A549 (cell line): ENCODE measurements around the gene LYPLA2.

ENCODE experiments used
- EP300 ChIP-seq, 2 experiments: fragments of >200 bp; sonication (Bioruptor Twin); formaldehyde crosslinking; IDR thresholded peaks; 2 replicates in 1 of 2; 3 replicates in 1 of 2; pipeline ENCODE4 v1.6.1; 2016 to 2017
- HDAC2 ChIP-seq: fragments of 200-600 bp; sonication (generic); IDR thresholded peaks from 2 replicates; pipeline ENCODE4 v1.6.1; 2016
- MYC ChIP-seq: IDR thresholded peaks from 2 replicates; pipeline ENCODE4 v1.6.1; 2012; ENCODE audit warnings: mild to moderate bottlenecking, inconsistent platforms, low read length, improper control_type of control experiment, borderline replicate concordance
- NR3C1 ChIP-seq: fragments of >200 bp; sonication (Bioruptor Twin); formaldehyde crosslinking; IDR thresholded peaks from 3 replicates; pipeline ENCODE4 v1.6.1; 2017
- ZFP36 ChIP-seq: fragments of 450-650 bp; IDR thresholded peaks from 2 replicates; pipeline ENCODE4 v1.6.1; 2014; ENCODE audit warnings: borderline replicate concordance; ENCODE audit not compliant: partially characterized antibody
- TF ChIP-seq, protein P1 (sequence below): fragments of >200 bp; sonication (Bioruptor Twin); formaldehyde crosslinking; IDR thresholded peaks from 3 replicates; pipeline ENCODE4 v1.5.1; 2016
- TF ChIP-seq, protein P2 (sequence below): IDR thresholded peaks from 2 replicates; pipeline ENCODE4 v1.6.1; 2012

DNA sequence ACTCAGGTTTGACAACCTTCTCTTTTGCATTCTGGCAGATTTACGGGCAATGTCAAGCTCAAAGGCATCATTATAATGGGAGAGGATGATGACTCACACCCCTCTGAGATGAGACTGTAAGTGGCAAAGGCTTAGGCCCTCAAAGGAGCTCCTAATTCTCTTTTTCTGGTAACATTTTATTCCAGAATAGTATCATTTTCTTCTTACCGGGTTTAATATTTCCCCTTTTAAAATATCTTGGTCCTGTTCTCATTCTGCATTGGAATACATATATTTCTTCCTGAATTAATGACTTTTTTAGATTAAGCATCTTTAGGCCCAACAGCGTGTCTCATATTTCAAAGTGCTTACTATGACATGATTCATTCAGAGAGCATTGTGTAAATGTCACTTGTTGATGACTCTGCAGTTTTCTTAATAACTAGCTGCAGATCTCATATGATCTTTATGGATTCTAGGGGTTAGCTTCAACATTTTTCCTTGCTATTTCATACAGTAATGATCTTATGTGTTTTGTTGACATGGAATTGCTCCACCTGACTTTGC, 11.0 kb upstream of the LYPLA2 start:
- TF ChIP-seq, protein P1, sequence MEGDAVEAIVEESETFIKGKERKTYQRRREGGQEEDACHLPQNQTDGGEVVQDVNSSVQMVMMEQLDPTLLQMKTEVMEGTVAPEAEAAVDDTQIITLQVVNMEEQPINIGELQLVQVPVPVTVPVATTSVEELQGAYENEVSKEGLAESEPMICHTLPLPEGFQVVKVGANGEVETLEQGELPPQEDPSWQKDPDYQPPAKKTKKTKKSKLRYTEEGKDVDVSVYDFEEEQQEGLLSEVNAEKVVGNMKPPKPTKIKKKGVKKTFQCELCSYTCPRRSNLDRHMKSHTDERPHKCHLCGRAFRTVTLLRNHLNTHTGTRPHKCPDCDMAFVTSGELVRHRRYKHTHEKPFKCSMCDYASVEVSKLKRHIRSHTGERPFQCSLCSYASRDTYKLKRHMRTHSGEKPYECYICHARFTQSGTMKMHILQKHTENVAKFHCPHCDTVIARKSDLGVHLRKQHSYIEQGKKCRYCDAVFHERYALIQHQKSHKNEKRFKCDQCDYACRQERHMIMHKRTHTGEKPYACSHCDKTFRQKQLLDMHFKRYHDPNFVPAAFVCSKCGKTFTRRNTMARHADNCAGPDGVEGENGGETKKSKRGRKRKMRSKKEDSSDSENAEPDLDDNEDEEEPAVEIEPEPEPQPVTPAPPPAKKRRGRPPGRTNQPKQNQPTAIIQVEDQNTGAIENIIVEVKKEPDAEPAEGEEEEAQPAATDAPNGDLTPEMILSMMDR = no peak
- TF ChIP-seq HDAC2 = no peak
- no peak for TF ChIP-seq NR3C1
- TF ChIP-seq, protein P2, sequence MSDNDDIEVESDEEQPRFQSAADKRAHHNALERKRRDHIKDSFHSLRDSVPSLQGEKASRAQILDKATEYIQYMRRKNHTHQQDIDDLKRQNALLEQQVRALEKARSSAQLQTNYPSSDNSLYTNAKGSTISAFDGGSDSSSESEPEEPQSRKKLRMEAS = no peak
- no peak for TF ChIP-seq ZFP36
- no peak for TF ChIP-seq MYC
- TF ChIP-seq EP300 (IDR thresholded peaks at IDR 0.05) = no peak
